B cell (primary cell): ENCODE results near the gene ATL1. TPM values are rescaled to one million over a fixed set of nuclear protein-coding genes. Genes with fewer than 3 reads are reported as not detected.

Experiments used
- ATAC-seq: fragments of 200-7000 bp; cut with Tn5 transposase; one replicate; pipeline ENCODE4 v1.10.0; 2021; ENCODE audit warnings: low read depth, mild to moderate bottlenecking, moderate number of reproducible peaks, moderate library complexity
- CTCF ChIA-PET: fragments of 350-600 bp; sonication (Branson Sonifier 250); formaldehyde crosslinking; loops from one replicate; lab custom pipeline; 2021; ENCODE audit warnings: antibody characterized with exemption, inconsistent platforms; lab: Charles Lee
- POLR2A ChIA-PET: fragments of 350-600 bp; sonication (Branson Sonifier 250); formaldehyde crosslinking; loops from one replicate; lab custom pipeline; 2021; ENCODE audit warnings: antibody characterized with exemption; lab: Charles Lee
- DNase-seq: peaks from one replicate; pipeline ENCODE4 v3.0.0; 2013
- H2AFZ ChIP-seq: 2 replicates; pipeline ENCODE4 v1.6.1; 2012; ENCODE audit warnings: mild to moderate bottlenecking, low read depth, low read length; ENCODE audit not compliant: insufficient read depth, poor library complexity, severe bottlenecking
- H3K27ac ChIP-seq, 2 donors: 1 replicate in 1 of 2; 2 replicates in 1 of 2; pipeline ENCODE4 v1.5.1; 2012 to 2013; ENCODE audit warnings: low read length in 2 of 2, mild to moderate bottlenecking in 2 of 2, moderate library complexity in 1 of 2
- H3K27me3 ChIP-seq, 4 experiments: fragments of 200-600 bp in 1 of 4; sonication (generic) in 1 of 4; replicated peaks in 1 of 4; 1 replicate in 2 of 4; 2 replicates in 2 of 4; pipeline versions ENCODE4 v1.6.1 to v1.7.0; 2013 to 2016; ENCODE audit warnings: low read length in 3 of 4, mild to moderate bottlenecking in 2 of 4, mixed read lengths in 1 of 4, moderate library complexity in 1 of 4; ENCODE audit not compliant: insufficient read depth in 4 of 4, control insufficient read depth in 3 of 4; ENCODE audit errors: control extremely low read depth in 1 of 4
- H3K36me3 ChIP-seq, 2 experiments: replicated peaks in 1 of 2; 1 replicate in 1 of 2; 2 replicates in 1 of 2; pipeline versions ENCODE4 v1.6.1 to v1.7.1; 2013; ENCODE audit warnings: low read length in 1 of 2; ENCODE audit not compliant: insufficient read depth in 2 of 2, control insufficient read depth in 1 of 2; ENCODE audit errors: control extremely low read depth in 1 of 2, extremely low read depth in 1 of 2
- H3K4me1 ChIP-seq, 2 donors: fragments of 200-600 bp in 1 of 2; sonication (generic) in 1 of 2; 1 replicate in 1 of 2; 2 replicates in 1 of 2; pipeline versions ENCODE4 v1.5.1 to v1.6.1; 2013 to 2017; ENCODE audit warnings: low read length in 2 of 2; ENCODE audit not compliant: control insufficient read depth in 2 of 2, insufficient read depth in 2 of 2
- H3K4me2 ChIP-seq: replicated peaks from 2 replicates; pipeline ENCODE3; 2012; ENCODE audit warnings: mild to moderate bottlenecking, low read depth, low read length; ENCODE audit not compliant: poor library complexity, severe bottlenecking
- H3K4me3 ChIP-seq, 5 experiments: fragments of 200-600 bp in 1 of 5; sonication (generic) in 1 of 5; 1 replicate in 3 of 5; 2 replicates in 2 of 5; pipeline versions ENCODE4 v1.5.1 to v1.7.0; 2011 to 2016; ENCODE audit warnings: low read length in 4 of 5, mild to moderate bottlenecking in 4 of 5, low read depth in 2 of 5, control low read depth in 1 of 5, moderate library complexity in 1 of 5; ENCODE audit not compliant: insufficient read depth in 1 of 5; ENCODE audit errors: control extremely low read depth in 1 of 5, extremely low read depth in 1 of 5
- H3K79me2 ChIP-seq: fragments of 200-600 bp; sonication (generic); one replicate; pipeline ENCODE4 v1.6.0; 2016; ENCODE audit warnings: low read length; ENCODE audit not compliant: control insufficient read depth, insufficient read depth
- H3K9ac ChIP-seq: fragments of 200-600 bp; sonication (generic); 2 replicates; pipeline ENCODE4 v1.6.1; 2017; ENCODE audit warnings: mild to moderate bottlenecking, low read length, moderate library complexity
- H3K9me3 ChIP-seq, 3 donors: one replicate each; pipeline versions ENCODE4 v1.6.1 to v1.7.1; 2013; ENCODE audit warnings: low read length in 2 of 3; ENCODE audit not compliant: control insufficient read depth in 2 of 3, insufficient read depth in 1 of 3; ENCODE audit errors: control extremely low read depth in 1 of 3
- H4K20me1 ChIP-seq: 2 replicates; pipeline ENCODE4 v1.6.0; 2012; ENCODE audit warnings: mild to moderate bottlenecking, low read length; ENCODE audit not compliant: insufficient read depth, control insufficient read depth, poor library complexity, severe bottlenecking
- H3K27ac Mint-ChIP-seq: one replicate; pipeline ENCODE4 v1.8.0; 2021; ENCODE audit warnings: mixed read lengths
- H3K27me3 Mint-ChIP-seq: one replicate; pipeline ENCODE4 v1.8.0; 2021; ENCODE audit warnings: mixed read lengths
- H3K4me1 Mint-ChIP-seq: one replicate; pipeline ENCODE4 v1.8.0; 2021; ENCODE audit warnings: mixed read lengths
- H3K4me3 Mint-ChIP-seq: one replicate; pipeline ENCODE4 v1.8.0; 2021; ENCODE audit warnings: mixed read lengths
- H3K9me3 Mint-ChIP-seq: one replicate; pipeline ENCODE4 v1.8.0; 2022; ENCODE audit warnings: mixed read lengths; ENCODE audit not compliant: insufficient read depth
- EZH2 ChIP-seq: IDR thresholded peaks from 2 replicates; pipeline ENCODE4 v1.6.1; 2012; ENCODE audit warnings: borderline replicate concordance, low read depth, mild to moderate bottlenecking, moderate library complexity, low read length; ENCODE audit not compliant: insufficient read depth, poor library complexity, severe bottlenecking
- intact Hi-C: fragments of 100-400 bp; cut with micrococcal nuclease; formaldehyde crosslinking; loops from one replicate; pipeline ENCODE4 v1.10.0; 2022
- polyA plus RNA-seq: library from polyadenylated mRNA; depleted of rRNA; stranded (reverse); fragments of >200 nt; gene quantifications from 2 replicates; pipeline ENCODE4 v1.2.3, GENCODE V29; 2012
- total RNA-seq, 2 donors: library from RNA; stranded (reverse); fragments of 120-200 nt in 1 of 2; gene quantifications; 1 replicate in 1 of 2; 2 replicates in 1 of 2; pipeline versions ENCODE4 v1.2.3 to v1.2.4, GENCODE V29; 2013 to 2022
- TF ChIP-seq, protein P1 (sequence below): fragments of 200-600 bp; IDR thresholded peaks from one replicate; pipeline ENCODE4 v1.8.0; 2022; ENCODE audit warnings: antibody characterized with exemption, mild to moderate bottlenecking

Gene ATL1
- total and polyA plus RNA-seq, 2 donors (not counting 1 experiment from before 2014, with no cell fraction given): 2.9 TPM

DNA sequence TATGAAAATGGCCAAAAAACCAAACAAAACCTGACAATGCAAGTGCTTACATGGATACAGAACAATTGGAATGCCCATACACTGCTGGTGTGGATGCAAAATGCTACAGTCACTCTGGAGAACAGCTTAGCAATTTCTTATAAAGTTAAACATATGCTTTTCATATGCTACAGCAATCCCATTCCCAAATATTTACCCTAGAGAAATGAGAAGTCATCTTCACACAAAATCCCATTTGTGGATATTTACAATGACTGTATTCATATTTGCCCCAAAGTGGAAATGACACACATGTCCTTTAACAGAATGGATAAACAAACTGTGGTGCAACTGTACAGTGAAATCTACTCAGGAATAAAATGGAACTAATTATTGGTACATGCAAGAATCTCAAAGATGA lies 87.8 kb downstream of the ATL1 start:
- Histone ChIP-seq H3K36me3 (peaks cover 8 to 9% of the 10 kb centered on the region in 2 experiments), H3K4me2 (peak overlapping the region; percentile 66), H2AFZ (no peak overlapping the region), H3K9me3 (no peaks in the 10 kb centered on the region), H3K79me2 (peaks cover 98% of the 10 kb centered on the region), H3K27ac (peak overlapping the region; percentile 11 to 70), H3K27me3 (no peaks in the 10 kb centered on the region), H3K4me1 (peaks cover 35 to 46% of the 10 kb centered on the region in 2 donors), H4K20me1 (no peaks in the 10 kb centered on the region), H3K9ac (peak overlapping the region; percentile 44), H3K4me3 (peak overlapping the region in 1 of 5 experiments; percentile 50)
- intact Hi-C loops: loop anchor here (5.0 kb wide), 1 partner anchor 35 kb away; no protein-coding TSS in a partner anchor
- no peak for TF ChIP-seq EZH2
- TF ChIP-seq, protein P1, sequence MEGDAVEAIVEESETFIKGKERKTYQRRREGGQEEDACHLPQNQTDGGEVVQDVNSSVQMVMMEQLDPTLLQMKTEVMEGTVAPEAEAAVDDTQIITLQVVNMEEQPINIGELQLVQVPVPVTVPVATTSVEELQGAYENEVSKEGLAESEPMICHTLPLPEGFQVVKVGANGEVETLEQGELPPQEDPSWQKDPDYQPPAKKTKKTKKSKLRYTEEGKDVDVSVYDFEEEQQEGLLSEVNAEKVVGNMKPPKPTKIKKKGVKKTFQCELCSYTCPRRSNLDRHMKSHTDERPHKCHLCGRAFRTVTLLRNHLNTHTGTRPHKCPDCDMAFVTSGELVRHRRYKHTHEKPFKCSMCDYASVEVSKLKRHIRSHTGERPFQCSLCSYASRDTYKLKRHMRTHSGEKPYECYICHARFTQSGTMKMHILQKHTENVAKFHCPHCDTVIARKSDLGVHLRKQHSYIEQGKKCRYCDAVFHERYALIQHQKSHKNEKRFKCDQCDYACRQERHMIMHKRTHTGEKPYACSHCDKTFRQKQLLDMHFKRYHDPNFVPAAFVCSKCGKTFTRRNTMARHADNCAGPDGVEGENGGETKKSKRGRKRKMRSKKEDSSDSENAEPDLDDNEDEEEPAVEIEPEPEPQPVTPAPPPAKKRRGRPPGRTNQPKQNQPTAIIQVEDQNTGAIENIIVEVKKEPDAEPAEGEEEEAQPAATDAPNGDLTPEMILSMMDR: no peak
- CTCF ChIA-PET: interaction anchor here (0.8 to 1.0 kb wide), 2 partner anchors 10 to 30 kb away, joined by 3 read pairs; no protein-coding TSS in a partner anchor
- POLR2A ChIA-PET: interaction anchor here (0.6 kb wide), 1 partner anchor 336 kb away, joined by 3 read pairs; the partner anchor contains the start of genes DMAC2L and L2HGDH
- Mint-ChIP-seq H3K27me3 (no peaks in the 10 kb centered on the region), H3K27ac (peak overlapping the region; percentile 39), H3K9me3 (no peaks in the 10 kb centered on the region), H3K4me3 (peak overlapping the region; percentile 64), H3K4me1 (peaks cover 52% of the 10 kb centered on the region)
- DNase-seq (no peak), ATAC-seq (no peak)

DNA sequence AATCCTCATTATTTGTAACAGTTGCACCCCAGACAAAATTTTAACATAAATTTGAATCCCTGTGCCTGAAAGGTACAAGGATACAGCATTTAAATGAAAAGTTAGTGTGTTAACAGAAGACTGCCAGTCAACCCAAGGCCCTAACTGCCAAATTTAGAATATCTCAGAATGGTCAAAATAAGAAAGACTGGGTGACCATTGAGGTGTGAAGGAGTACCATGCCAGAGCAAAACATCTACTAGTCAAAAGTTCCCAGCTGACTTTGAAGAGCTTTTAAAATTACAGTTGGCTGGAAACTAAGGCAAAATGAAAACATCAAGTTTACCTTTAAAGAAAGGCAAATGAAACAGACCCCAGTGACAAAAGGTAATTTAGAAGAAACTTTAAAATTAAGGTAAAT lies 89.7 kb downstream of the ATL1 start:
- Histone ChIP-seq H4K20me1 (no peaks in the 10 kb centered on the region), H3K27ac (peak overlapping the region; percentile 41 to 79), H3K79me2 (peaks cover 96% of the 10 kb centered on the region), H3K36me3 (peaks cover 2 to 4% of the 10 kb centered on the region in 2 experiments), H3K27me3 (no peaks in the 10 kb centered on the region), H3K9ac (peak overlapping the region; percentile 36), H3K4me1 (peaks cover 35 to 49% of the 10 kb centered on the region in 2 donors), H3K4me3 (peak overlapping the region in 1 of 5 experiments; percentile 34), H2AFZ (peak overlapping the region; percentile 3), H3K9me3 (no peaks in the 10 kb centered on the region), H3K4me2 (peak overlapping the region; percentile 57)
- ATAC-seq (peak; percentile 42), DNase-seq (no peak)
- POLR2A ChIA-PET: no interaction called here
- peaks cover 57% of the 10 kb centered on the region for H3K4me1 Mint-ChIP-seq
- CTCF ChIA-PET: interaction anchor here (0.8 to 2.6 kb wide), 6 partner anchors 29 to 252 kb away, joined by 3 to 13 read pairs (median 3); no protein-coding TSS in a partner anchor
- intact Hi-C loops: loop anchor here (5.0 kb wide), 1 partner anchor 33 kb away; no protein-coding TSS in a partner anchor
- peak overlapping the region; percentile 46 for H3K4me3 Mint-ChIP-seq
- no peaks in the 10 kb centered on the region for H3K9me3 Mint-ChIP-seq
- peak overlapping the region; percentile 65 for H3K27ac Mint-ChIP-seq
- TF ChIP-seq EZH2: no peak
- TF ChIP-seq, protein P1: no peak
- no peaks in the 10 kb centered on the region for H3K27me3 Mint-ChIP-seq
